Kidney glomerular epithelial cell (primary cell): Measurements from ENCODE around the gene SYNRG.

Source experiments
- DNase-seq: peaks from one replicate; lab custom pipeline; 2025; lab: John Stamatoyannopoulos, UW

SYNRG gene

GRCh38 chr17:37476431-37477120 lies 132.6 kb downstream of the SYNRG start:
- DNase-seq: no peak

- no peak for DNase-seq
These were observed 133.3 kb downstream of the SYNRG start for GRCh38 chr17:37475731-37476420.

- no peak for DNase-seq
These were observed 139.0 kb downstream of the SYNRG start for GRCh38 chr17:37470181-37470580.

GRCh38 chr17:37466471-37466870 lies 142.7 kb downstream of the SYNRG start:
- DNase-seq: no peak

GRCh38 chr17:37465069-37465616 lies 144.1 kb downstream of the SYNRG start:
- DNase-seq: no peak
